H4 (cell line): ENCODE data around the gene NTRK3. TPM values are rescaled to one million over a fixed set of nuclear protein-coding genes. Genes with fewer than 3 reads are reported as not detected.

Source experiments
- DNase-seq: peaks from one replicate; pipeline ENCODE4 v3.0.0-alpha.2; 2015; ENCODE audit warnings: low spot score
- total RNA-seq: library from RNA; depleted of rRNA; stranded (reverse); fragments of >200 nt; shearing (Covaris generic); gene quantifications from 2 replicates; pipeline ENCODE4 v1.2.3, GENCODE V29; 2014

NTRK3 gene
- total RNA-seq, 1 experiment from 2014 or later, result 0.04 TPM

DNA sequence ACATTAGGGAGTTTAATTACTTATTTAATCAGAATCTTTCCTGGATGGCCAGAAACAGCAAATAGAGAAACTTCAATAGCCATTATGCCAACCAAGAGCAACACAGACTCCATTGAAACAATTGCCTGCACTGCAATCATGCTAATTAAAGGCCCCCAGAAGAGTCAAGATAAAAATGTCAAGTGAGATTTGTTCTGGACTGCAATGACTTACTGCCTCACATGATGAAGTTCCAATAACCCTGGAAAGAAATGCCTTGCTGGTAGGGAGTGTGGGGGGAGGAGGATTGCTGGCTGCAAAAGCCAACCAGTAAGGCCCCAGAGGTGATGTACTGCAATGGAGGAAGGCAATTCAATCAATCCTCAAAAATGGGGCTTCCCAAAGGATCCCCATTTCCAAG, 257.9 kb downstream of the NTRK3 start:
- DNase-seq, result no peak

DNA sequence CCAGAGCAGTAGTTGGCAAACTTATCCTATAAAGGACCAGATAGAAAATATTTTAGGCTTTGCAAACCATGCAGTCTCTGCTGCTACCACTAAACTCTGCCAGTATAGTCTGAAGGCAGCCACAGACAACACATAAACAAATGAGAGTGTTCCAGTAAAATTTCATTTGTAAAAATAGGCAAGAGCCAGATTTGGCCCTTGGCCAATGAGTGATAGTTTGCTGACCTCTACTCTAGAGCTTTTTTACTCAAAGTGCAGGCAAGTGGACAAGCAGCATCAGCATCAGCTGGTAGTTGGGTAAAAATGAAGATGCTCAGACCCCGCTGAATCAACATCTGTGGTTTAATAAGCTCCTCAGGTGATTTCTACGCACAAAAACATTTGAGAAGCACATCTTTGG, 269.8 kb downstream of the NTRK3 start:
- DNase-seq, result no peak

DNA sequence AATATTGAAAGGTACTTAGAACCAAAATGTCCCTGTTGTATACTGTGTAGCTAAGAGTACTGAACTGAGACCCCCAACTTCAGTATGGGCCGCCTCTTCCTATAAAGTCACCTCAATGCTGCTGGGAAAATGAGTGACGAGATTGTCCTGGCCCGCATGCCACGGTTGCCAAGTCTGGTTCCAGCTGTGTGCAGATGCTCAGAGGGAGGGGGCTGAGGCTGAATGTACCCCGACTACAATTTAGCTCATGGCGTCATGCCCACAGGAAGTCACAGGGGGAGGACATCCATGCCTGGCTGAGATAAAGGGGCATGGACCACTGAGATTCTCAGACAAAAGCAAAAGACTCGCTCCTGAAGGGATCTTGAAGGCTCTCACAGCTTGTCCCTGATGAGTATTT, 271.1 kb downstream of the NTRK3 start:
- DNase-seq, result no peak

DNA sequence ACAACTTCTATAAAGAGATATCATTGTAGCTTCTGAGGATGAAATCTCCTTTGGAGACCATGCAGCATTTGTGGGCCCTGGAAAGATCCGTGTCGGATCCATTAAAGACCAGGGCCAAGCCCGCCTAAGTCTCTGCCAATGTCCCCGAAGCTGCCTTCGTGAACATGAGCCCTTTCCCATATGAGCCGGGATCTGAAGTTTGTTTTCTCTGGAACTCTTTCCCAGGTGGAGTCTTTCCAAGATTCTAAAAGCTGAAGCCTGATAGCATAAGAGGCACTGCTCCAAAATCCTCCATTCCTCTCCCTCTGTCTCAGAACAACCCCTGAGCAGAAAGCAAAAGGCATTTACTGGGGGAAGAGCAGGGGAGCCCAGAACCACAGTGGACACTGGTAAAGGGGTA, 274.6 kb downstream of the NTRK3 start:
- no peak for DNase-seq

DNA sequence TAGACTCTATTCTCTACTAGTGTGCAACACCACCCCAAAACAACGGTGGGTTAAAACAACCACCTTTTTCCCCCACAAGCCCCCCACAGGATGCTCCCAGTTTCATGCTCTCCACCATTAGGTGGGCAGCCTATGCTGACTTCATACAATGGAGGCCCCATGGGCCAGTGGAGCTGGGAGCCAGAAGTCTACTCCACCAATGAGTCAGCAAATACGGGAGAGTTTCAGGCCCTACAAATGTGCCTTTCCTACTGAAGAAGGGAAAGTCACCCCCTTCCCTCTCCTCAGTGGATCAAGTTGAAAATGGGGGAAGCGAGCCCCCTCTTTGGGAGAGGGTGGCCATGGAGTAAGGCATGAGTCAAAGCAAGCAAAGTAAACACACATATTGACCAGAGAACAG, 278.6 kb downstream of the NTRK3 start:
- no peak for DNase-seq

DNA sequence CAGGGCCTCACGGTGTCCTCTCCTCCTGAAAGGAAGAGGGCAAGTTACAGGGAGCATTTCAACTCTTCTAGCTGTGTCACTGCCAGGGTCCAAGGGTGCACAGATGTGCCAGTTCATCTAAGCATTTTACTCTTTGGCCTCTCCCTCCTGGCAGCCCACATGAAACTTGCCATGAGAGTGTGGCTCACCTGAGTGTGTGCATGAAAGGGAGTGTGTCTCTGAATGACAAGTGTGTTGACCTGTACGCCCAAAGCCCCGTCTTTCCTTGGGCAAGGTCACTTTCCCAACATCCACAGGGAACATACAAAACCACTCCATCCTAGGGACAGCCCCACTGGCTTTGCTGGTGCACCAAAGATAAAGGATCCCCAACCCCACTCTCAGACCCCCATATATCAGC, 280.0 kb downstream of the NTRK3 start:
- DNase-seq, result no peak

DNA sequence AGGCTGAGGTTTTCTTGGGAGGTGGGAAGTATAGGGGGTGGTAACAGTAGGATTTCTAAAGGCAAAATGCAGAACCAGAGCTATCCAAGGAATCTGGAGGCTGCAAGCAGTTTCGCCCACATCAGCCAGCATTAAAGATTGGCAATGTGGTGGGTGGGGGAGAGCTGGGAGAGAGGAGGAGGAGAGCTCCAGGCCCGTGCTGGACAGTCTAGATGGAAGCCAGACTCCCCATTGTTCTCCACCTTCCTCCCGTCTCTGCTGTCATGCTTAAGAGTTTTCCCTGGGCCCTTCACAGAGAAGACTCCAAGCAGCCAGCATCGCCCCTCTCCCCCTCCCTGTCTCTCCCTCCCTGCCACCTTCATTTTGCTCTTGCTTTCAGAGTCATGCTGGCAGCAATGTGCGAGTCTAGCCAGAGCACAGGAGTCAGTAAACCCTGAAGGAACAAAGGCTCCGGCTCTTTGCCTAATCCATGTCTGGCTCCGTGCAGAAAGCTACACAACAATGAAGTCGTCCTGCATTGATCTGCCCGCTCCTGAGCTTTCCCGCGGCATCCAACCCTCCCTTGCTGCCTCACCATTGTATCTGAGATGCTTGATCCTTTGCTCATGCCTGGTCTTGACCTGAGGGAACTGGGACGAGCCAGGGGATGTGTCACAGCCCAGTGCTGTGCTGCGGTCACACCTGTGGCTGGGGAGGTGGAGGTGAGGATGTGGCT, 282.9 kb downstream of the NTRK3 start:
- DNase-seq, result no peak

DNA sequence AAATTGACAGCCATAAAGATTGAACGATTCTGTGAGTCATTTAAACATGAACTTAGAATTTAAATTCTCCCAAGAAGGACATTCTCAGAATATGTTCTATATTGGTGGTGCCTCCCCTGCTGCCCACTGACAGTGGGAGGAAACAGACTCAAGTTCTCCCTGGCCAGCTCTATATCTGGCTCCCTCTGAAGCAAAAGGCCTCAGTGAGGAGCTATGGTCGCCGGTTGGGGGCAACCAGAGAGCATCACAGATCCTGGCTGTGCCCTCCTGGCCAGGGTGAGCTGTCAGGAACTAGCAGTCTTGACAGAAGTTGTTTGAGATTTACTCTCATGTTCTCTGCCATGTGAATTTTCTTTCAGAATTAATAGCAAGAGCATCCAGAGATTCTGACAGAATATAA, 285.5 kb downstream of the NTRK3 start:
- DNase-seq, result no peak

DNA sequence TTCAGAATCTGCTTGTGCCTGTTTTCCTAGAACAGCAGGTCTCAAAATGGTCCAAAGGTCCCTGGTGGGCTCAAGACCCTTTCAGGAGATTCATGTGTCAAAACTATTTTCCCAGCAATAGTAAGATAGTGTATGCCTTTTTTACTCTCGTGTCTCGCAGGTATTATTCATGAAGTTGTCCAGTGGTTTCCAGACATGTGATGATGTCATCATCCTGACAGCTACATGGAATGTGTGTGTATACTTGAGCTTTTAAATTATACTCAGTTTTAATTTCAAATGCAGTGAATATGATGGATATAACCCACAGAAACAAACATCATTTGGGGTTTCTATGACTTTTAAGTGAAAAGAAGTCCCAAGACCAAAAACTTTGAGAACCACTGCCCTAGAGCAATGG, 288.6 kb downstream of the NTRK3 start:
- no peak for DNase-seq

DNA sequence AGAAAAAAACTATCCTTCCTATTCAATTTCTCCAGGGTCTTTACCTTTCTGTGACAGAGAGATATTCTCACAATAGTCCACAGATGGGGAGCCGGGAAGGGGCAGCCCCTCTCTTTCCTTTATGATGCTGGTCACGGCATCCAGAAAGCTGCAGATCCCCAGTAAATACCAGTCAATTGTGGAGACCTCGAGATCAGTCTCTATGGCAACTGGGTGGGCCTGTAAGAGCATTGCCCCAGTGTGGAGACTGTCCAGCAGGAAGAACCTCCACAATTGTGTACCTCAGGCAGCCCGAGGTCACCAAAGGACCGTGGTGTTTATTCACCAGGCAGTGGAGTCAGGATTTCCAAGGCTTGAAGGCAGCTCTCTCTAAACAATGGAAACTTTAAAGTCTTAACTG, 291.2 kb downstream of the NTRK3 start:
- DNase-seq, result no peak

DNA sequence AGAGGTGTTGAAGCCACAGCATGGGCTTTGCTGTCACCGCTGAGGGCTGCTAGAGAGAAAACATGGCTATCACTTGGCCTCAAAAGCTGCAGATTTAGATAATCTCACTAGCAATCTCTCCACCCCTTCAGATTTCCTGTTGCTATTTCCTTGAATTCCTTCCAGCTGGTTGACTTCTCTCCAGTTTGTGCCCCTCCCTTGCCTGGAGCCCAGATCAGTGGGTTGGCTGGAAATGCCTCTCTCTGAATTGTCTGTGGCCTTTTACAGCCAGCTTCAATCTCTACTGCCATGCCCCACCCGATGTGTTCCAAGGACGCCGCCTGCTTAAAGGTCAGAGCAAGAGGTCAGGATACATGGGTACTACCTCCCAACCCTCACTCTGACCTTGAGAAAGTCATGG, 294.1 kb downstream of the NTRK3 start:
- DNase-seq, result no peak

DNA sequence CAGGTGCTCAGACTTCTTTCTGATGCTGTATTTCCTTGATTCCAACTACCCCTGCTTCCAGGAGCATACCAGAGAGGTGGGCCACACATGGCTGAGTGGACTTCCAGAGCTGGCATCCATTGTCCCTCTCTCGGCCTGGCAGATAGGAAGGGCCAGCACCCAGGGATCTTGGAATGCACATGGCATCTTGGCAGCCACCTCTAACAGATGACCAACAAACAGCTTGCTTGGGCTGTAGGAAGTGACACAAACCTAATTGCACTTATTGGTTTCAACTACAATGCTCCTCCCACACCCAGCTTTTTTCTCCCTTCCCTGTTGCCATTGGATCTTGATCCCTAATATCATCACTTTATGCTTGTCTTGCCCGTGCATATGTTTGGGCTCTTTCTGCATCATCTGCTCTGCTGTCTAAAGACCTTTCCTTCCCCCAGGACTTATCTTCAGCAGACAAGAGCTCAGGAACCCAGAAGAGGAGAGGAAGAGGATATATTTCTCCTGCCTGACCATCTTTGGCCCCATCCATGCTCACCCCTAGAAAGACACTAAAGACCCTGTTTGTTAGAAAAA, 294.6 kb downstream of the NTRK3 start:
- DNase-seq, result no peak

DNA sequence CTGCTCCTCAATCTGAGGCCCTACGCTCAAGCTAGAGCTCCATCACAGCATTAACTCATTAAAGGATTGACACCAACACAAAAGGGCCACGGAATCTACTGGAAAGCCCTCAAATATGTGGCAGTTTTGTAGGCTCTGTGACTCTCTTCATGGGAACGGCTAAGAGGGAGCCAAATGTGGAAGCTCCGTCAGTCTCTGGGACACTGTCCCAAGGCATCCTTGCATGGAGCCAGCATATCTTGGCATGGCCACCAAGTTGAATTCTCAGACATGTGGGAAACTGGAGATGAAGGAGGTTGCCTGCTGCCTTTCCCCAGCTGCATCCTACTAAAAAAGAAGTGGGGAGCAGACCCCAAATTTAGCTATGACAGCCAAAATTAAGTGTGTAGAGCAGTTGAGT, 296.9 kb downstream of the NTRK3 start:
- no peak for DNase-seq

DNA sequence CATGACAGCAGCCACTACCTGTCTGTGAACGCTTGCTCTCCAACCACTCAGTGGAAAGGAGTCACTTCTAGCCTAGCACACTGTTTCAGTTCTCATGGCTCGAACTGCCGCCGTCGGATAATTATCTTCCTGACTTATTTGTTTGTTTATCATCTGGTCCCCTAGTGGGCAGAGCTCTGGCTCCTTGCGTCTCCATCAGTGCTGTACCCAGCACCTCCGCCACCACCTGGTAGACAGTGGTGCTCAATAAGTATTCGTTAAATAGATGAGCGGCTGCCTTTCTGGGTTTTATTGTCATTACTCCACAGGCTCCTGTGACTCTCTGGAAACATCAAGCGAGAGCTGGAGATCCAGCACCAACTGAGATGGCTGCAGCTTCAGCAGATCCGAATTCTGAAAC, 297.5 kb downstream of the NTRK3 start:
- peak; percentile 37 for DNase-seq

DNA sequence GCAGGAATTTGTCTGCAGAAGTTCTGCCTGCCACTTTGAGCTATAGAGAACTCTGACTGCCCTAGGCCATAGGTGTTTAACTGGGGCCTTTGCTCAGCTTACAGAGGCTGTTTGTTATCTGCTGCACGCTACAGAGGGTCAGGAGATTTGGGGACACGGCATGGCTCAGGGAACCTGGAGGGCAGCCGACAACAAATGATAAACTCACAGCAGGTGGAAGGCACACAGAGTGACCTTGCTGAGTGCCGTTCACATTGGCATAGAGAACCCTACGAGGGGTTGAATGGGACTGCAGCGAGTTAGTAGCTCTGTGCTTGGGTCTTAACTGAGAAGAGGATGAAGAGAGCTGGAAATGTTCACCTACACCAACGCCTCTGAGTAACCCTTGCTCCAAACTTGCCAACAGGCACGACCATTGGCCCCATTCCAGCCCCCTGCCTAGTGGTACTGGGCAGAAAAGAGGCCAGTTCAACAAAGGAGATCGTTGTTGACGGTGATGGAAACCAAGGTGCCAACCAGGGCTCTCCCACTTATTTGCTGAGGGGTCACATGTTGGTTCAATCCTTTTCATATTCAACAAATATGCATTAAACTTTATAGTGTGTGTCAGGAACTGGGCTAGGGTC, 301.1 kb downstream of the NTRK3 start:
- no peak for DNase-seq

DNA sequence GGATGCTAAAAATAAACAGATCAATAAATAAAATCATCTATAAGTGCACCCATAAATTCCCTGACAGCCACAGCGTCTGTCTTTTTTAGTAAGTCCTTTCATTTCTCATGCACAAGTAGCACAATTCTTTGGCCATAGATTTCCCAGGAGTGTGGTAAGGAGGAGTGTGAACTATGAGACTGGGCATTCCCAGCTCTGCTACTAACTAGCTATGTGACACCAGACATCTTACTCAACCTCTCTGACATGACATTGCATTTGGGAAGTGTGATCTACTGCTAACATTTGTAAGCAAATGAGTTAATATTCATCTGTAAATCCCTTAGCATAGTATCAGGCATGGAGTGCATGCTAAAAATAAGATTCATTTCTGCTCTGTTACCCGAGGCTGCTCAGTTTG, 301.7 kb downstream of the NTRK3 start:
- DNase-seq, result no peak

DNA sequence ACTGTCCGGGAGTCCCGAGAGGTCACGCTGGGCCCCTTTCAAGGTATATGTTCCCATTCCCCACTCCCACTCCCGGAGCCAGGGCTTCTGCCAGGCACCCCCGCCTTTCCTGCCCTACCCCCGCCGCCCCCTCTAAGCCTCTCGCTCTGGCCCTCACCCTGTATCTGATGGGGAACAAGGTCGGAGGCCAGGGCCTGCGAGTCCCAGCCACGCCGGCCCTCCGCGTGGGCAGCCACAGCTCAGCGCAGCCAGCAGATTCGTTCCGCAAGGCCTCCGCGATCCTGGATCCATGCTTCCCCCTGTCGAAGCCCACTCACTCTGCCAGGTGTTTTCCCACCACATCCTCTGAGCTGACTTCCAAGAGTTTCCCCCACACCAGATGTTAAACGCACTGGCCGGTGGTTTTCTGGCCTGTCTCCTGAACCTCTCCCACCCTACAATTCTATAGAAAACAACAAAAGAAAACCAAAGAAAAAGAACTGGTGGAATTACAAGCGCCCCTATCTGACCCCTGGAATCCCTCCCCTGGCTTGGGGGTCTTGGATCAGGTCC, 303.7 kb downstream of the NTRK3 start:
- no peak for DNase-seq

DNA sequence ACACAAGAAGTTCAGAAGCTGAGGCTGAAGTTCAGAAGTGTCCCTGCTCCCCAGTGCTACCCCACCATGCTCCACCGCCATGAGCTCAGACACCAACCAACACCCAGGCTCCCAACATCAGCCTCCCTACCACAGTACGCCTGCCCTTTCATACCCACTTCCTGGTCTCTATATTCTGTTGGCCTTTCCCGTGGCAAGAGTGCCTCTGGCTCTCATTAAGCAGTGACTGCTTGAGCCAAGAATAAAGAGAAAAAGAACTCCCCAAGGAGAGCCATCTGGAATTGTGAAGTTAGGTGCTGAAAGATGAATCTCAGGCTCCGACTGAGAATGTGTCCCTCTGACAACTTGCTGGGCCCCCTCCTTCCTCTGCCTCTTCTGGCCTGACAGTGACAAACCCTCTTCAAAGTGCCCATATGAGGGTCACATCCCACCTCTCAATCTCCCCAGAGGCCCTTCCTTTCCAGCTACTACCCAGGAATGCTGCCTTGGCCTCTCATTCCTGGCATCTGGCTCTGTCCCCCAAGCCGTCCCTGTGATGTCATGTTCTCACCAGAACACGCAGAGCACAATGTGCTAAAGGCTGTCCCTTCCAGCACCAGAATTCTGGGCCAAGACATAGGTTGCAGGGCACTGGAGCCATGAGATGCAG, 306.8 kb downstream of the NTRK3 start:
- DNase-seq, result no peak

DNA sequence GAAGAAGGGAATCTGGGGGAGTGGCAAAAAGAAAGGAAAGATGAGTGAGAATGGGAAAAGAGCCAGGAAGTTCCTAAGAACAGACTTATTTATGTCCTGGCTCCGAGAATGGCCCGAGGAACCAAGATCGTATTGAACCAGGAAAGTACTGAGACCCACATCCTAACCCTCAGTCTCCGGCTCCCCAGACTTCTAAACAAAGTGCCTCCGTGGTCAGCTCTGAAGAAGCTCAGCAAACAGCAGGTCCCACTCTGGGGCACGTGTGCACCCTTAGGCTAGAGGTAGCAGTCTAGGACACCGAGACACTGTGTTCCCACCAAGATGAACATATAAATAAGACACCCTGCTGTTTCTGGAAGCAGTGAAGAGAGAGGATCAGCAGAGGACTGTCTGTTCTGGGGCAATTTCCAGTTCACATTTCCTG, 307.4 kb downstream of the NTRK3 start:
- no peak for DNase-seq

DNA sequence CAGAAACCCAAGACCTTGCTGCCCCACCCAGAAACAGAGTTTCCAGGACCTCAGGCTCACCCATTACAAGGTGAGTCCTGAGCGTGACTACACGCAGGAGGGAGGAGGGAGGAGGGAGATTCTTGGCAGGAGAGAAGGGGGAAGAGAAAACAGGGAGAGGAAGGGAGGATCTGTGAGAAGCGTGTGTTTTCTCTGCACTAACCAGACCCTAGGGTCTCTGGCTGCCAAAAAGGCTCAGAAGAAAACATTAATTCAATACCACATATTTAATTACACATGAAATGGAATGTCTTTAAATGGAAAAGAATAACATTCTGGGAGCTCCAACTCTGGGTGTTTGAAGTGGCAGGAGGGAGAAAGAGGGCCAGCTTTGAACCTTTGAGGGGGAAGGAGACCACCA, 309.0 kb downstream of the NTRK3 start:
- DNase-seq, result no peak

DNA sequence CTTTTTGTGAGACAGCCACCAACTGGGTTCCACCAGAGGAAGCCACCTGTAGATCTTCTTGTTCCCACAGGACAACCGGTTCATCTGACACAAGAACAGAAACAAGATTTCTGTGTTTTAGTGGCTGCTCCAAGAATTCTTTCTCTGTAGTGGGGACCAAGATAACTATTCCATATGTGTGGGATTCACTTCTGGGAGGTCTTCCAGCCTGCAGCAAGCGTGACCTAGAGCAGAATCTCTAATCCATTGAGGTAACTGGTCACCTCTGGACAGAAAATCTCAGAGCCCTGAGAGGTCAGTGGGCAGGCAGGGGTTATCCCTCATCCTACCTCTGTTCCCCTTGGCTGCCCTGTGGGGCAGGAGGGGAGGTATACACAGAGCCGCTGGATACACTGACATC, 311.3 kb downstream of the NTRK3 start:
- DNase-seq, result no peak

DNA sequence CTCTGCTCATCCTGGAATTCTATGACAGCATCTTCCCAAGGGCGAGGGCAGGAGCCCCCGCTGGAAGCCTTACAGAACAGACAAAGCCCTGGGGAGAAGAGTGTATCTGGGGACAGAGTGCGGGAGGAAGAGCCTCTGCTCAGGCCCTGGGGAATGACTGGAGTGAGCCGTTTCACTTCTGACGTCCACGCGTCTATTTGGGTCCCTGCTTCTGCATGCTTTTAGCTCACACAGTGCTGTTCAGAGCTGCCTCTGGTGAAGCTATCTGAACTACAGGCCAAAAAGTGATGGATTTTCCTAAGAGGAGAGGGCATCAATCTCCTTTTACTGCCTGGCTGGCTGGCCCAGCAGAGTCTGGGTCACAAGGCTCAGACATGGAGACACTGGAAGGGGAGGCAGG, 311.8 kb downstream of the NTRK3 start:
- DNase-seq, result no peak

DNA sequence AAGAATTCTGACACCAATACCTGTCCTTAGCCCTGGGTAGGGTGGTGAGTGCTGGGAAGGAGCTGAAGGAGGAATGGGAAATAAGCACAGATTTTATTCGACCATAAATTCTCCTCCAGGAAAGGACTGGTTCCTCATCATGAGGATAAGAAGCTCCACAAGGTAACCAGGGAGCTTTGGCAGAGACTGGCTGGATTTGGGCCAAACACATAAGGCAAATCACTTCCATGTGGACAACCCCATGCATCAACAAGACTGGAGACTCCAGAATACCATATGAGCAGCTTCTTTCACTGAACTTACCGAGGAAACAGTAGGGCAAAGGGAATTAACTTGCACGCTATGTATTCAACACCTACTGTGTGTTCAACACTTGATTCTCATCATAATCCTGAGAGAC, 312.5 kb downstream of the NTRK3 start:
- DNase-seq, result no peak
